Panc1 (cell line): ENCODE data around the gene GALNT1. TPM values are rescaled to one million over a fixed set of nuclear protein-coding genes. Genes with fewer than 3 reads are reported as not detected.
A peak's percentile ranks its signal among the peaks of the same experiment; 100 is the strongest.

Experiments
- ATAC-seq: fragments of 200-7000 bp; cut with Tn5 transposase; 2 replicates; pipeline ENCODE4 v1.9.1; 2020; ENCODE audit warnings: mild to moderate bottlenecking, moderate library complexity
- BruUV-seq: library from RNA; stranded (reverse); fragments of 400-500 nt; replicated peaks from 2 replicates; lab custom pipeline; 2021; lab: Mats Ljungman, UMichigan
- CTCF ChIA-PET: fragments of 300-600 bp; sonication (Branson Sonifier 250); formaldehyde crosslinking; loops from one replicate; lab custom pipeline; 2022; ENCODE audit warnings: antibody characterized with exemption; lab: Charles Lee
- POLR2A ChIA-PET: fragments of 300-600 bp; sonication (Branson Sonifier 250); formaldehyde crosslinking; loops from one replicate; lab custom pipeline; 2022; ENCODE audit warnings: antibody characterized with exemption; lab: Charles Lee
- DNase-seq: peaks from one replicate; pipeline ENCODE4 v3.0.0-alpha.2; 2010; ENCODE audit warnings: low read depth, low spot score
- H3K27ac ChIP-seq: 2 replicates; pipeline ENCODE4 v1.5.1; 2011; ENCODE audit warnings: mild to moderate bottlenecking, low read length, inconsistent platforms
- H3K27me3 ChIP-seq: fragments of 200-500 bp; sonication (Bioruptor generic); 2 replicates; pipeline ENCODE4 v1.6.0; 2014; ENCODE audit warnings: low read length, inconsistent platforms; ENCODE audit not compliant: control insufficient read depth, insufficient read depth
- H3K36me3 ChIP-seq: fragments of 200-500 bp; sonication (Bioruptor generic); 2 replicates; pipeline ENCODE4 v1.5.1; 2014; ENCODE audit warnings: inconsistent platforms, mild to moderate bottlenecking, low read length, moderate library complexity; ENCODE audit not compliant: control insufficient read depth, insufficient read depth
- H3K4me1 ChIP-seq: 2 replicates; pipeline ENCODE4 v1.5.1; 2011; ENCODE audit warnings: inconsistent platforms, mild to moderate bottlenecking, low read length, moderate library complexity; ENCODE audit not compliant: control insufficient read depth, insufficient read depth
- H3K4me3 ChIP-seq, 2 experiments: 2 replicates each; pipeline ENCODE4 v1.5.1; 2011 to 2012; ENCODE audit warnings: low read depth in 2 of 2, low read length in 2 of 2, mild to moderate bottlenecking in 2 of 2, inconsistent platforms in 1 of 2, moderate library complexity in 1 of 2
- H3K9me3 ChIP-seq: fragments of 200-500 bp; sonication (Bioruptor generic); 2 replicates; pipeline ENCODE4 v1.5.1; 2014; ENCODE audit warnings: low read depth, mild to moderate bottlenecking, inconsistent platforms, low read length, moderate library complexity; ENCODE audit not compliant: control insufficient read depth, insufficient read depth
- POLR2AphosphoS5 ChIP-seq: IDR thresholded peaks from 2 replicates; pipeline ENCODE4 v1.6.1; 2012; ENCODE audit warnings: mild to moderate bottlenecking, low read depth, low read length, moderate library complexity
- SIN3A ChIP-seq: IDR thresholded peaks from 2 replicates; pipeline ENCODE4 v1.6.1; 2012; ENCODE audit warnings: low read depth, mild to moderate bottlenecking, low read length, moderate library complexity, borderline replicate concordance; ENCODE audit not compliant: insufficient read depth
- TCF7L2 ChIP-seq: IDR thresholded peaks from 2 replicates; pipeline ENCODE4 v1.6.1; 2011; ENCODE audit warnings: mild to moderate bottlenecking, low read depth, low read length, inconsistent platforms
- in situ Hi-C: cut with HindIII; loops from 2 replicates; pipeline ENCODE4 v1.10.0; 2016; ENCODE audit warnings: low sequenced_read_pairs, low pct_unique_long_range_greater_than_20kb
- intact Hi-C: fragments of 100-400 bp; cut with micrococcal nuclease; formaldehyde crosslinking; loops from one replicate; pipeline ENCODE4 v1.10.0; 2022; ENCODE audit not compliant: unreplicated experiment
- total RNA-seq: library from RNA; stranded (reverse); gene quantifications from one replicate; pipeline ENCODE4 v1.2.1, GENCODE V29; 2021; ENCODE audit not compliant: unreplicated experiment
- TF ChIP-seq, protein P1 (sequence below), 2 experiments: IDR thresholded peaks; 2 replicates each; pipeline ENCODE4 v1.6.1; 2011 to 2012; ENCODE audit warnings: low read depth in 2 of 2, control low read depth in 1 of 2, low read length in 1 of 2, mild to moderate bottlenecking in 1 of 2, moderate library complexity in 1 of 2; ENCODE audit not compliant: insufficient read depth in 1 of 2
- TF ChIP-seq, protein P2 (sequence below): fragments of 450-650 bp; IDR thresholded peaks from 2 replicates; pipeline ENCODE4 v1.5.1; 2017; ENCODE audit warnings: mild to moderate bottlenecking

GALNT1 gene
- total RNA-seq, 1 experiment from 2014 or later, result 147 TPM

DNA sequence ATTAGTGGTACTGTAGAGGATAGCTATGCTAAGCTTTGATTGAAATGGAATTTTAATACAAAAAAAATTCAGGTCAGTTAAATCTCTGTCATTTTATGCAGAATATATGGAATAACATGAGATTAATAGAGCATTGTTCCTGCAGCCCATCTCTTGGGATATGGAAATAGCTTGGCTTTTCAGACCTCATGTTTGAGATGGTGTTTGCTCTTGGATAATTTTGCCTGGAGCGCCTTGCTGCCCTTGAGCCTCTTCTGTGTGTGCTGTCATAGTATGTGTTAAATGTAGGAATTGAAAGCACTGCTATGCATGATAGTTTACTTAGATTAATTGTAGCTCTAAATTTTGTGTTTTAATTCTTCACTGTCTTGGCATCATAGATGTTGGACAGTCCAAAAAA is 27.7 kb downstream of the GALNT1 start:
- Histone ChIP-seq H3K4me1 (peaks cover 71% of the 10 kb centered on the region), H3K27me3 (no peaks in the 10 kb centered on the region), H3K4me3 (no peak overlapping the region), H3K36me3 (no peaks in the 10 kb centered on the region), H3K27ac (peak overlapping the region; percentile 48), H3K9me3 (no peaks in the 10 kb centered on the region)
- in situ Hi-C loops, result no loop called here
- DNase-seq, result no peak
- BruUV-seq, result no TSS peak
- TF ChIP-seq POLR2AphosphoS5, result no peak
- TF ChIP-seq SIN3A, result no peak
- TF ChIP-seq, protein P1, sequence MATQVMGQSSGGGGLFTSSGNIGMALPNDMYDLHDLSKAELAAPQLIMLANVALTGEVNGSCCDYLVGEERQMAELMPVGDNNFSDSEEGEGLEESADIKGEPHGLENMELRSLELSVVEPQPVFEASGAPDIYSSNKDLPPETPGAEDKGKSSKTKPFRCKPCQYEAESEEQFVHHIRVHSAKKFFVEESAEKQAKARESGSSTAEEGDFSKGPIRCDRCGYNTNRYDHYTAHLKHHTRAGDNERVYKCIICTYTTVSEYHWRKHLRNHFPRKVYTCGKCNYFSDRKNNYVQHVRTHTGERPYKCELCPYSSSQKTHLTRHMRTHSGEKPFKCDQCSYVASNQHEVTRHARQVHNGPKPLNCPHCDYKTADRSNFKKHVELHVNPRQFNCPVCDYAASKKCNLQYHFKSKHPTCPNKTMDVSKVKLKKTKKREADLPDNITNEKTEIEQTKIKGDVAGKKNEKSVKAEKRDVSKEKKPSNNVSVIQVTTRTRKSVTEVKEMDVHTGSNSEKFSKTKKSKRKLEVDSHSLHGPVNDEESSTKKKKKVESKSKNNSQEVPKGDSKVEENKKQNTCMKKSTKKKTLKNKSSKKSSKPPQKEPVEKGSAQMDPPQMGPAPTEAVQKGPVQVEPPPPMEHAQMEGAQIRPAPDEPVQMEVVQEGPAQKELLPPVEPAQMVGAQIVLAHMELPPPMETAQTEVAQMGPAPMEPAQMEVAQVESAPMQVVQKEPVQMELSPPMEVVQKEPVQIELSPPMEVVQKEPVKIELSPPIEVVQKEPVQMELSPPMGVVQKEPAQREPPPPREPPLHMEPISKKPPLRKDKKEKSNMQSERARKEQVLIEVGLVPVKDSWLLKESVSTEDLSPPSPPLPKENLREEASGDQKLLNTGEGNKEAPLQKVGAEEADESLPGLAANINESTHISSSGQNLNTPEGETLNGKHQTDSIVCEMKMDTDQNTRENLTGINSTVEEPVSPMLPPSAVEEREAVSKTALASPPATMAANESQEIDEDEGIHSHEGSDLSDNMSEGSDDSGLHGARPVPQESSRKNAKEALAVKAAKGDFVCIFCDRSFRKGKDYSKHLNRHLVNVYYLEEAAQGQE (IDR thresholded peaks at IDR 0.05; ENCODE audit: insufficient read depth in 1 of 2, low read depth in 2 of 2, low read length in 1 of 2), result no peak
- TF ChIP-seq TCF7L2, result no peak
- TF ChIP-seq, protein P2, sequence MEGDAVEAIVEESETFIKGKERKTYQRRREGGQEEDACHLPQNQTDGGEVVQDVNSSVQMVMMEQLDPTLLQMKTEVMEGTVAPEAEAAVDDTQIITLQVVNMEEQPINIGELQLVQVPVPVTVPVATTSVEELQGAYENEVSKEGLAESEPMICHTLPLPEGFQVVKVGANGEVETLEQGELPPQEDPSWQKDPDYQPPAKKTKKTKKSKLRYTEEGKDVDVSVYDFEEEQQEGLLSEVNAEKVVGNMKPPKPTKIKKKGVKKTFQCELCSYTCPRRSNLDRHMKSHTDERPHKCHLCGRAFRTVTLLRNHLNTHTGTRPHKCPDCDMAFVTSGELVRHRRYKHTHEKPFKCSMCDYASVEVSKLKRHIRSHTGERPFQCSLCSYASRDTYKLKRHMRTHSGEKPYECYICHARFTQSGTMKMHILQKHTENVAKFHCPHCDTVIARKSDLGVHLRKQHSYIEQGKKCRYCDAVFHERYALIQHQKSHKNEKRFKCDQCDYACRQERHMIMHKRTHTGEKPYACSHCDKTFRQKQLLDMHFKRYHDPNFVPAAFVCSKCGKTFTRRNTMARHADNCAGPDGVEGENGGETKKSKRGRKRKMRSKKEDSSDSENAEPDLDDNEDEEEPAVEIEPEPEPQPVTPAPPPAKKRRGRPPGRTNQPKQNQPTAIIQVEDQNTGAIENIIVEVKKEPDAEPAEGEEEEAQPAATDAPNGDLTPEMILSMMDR, result no peak
- ChIA-PET CTCF (no interaction called here), POLR2A (no interaction called here)
- no peak for ATAC-seq
- intact Hi-C loops, result no loop called here

DNA sequence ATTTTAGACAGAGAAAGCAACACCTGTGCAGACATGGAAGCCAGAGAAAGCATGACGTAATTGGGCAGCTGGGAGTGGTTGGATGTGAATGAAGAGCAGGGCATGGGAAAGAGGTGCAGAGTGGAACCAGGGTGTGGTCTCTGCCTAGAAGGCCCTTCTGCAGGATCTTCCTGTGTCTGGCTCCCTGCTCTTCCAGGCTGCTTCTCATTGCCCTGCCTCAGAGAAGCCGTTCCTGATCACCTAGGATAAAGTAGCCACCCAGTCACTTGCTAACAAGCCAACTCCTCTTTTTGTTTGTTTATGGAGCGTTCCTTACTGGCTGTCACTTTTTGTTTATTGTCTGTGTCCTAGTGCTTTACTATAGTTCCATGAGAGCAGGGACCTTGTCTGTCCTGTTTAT is 28.5 kb downstream of the GALNT1 start:
- ATAC-seq (peak; percentile 79), DNase-seq (no peak)
- POLR2A ChIA-PET, result no interaction called here
- CTCF ChIA-PET, result no interaction called here
- H3K4me1 ChIP-seq, result peaks cover 79% of the 10 kb centered on the region
- H3K36me3 ChIP-seq, result no peaks in the 10 kb centered on the region
- H3K27me3 ChIP-seq, result no peaks in the 10 kb centered on the region
- TF ChIP-seq POLR2AphosphoS5, result no peak
- TF ChIP-seq, protein P2, result no peak
- in situ Hi-C loops, result no loop called here
- no peaks in the 10 kb centered on the region for H3K9me3 ChIP-seq
- no TSS peak for BruUV-seq
- H3K4me3 ChIP-seq, result no peak overlapping the region
- intact Hi-C loops, result no loop called here
- peak overlapping the region; percentile 59; the same call in 1 of the 2 replicates for H3K27ac ChIP-seq
